NCI-H2171 (cell line): Measurements from ENCODE around the gene PREP.
"Not testable (repeated sequence)": the region's sequence is repeated elsewhere in the genome, so short reads cannot be mapped to it uniquely, and the experiment has no call there.

ENCODE experiments used
- DNase-seq: peaks from one replicate; lab custom pipeline; 2025; lab: John Stamatoyannopoulos, UW

PREP gene

DNA sequence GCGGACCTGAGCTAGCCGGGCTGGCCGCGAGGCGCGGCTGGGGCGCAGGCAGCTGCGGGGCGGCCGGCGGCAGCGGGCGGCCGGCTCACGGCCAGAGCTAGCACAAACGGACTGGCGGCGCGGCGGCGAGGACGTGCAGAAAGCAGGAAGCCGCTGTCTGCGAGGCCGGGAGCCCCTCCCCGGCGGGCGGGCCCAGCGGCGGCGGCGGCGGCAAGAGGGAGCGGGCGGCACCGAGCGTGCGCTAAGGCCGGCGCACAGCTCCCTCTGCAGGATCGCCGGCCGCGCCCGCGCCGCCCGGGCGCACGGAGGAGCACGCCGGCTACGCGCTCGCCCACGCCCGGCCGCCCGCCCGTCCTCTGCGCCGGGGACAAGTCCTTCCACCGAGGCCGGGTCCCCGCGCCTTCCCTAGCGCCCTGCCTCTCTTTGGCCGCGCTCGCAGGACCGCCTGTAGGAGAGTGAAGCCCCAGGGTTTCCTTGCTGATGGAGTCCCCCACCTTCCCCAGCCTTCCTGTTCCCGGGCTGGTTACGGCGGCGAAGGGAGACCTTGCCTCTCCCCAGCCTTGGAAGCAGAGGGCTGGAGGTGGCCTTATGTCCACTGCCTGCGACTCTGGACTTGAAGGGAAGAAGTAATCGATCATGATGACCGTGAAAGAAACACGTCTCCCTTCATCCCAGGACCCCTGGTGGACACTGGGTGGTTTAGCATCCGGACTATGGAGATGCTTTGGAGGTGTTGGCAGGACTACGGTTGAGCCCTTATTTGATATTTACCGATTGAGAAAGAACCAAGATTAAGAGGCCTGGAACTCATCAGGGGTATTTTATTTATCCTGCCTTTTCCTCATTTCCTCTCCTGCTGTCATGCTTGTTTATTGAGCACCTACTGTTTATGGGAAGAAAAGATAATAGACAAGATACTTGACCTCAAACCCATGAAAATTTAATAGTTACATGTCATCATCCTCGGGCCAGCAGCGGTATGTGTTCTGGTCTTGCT, at the start of gene PREP:
PREP (minus strand) TSS at position 144 of the 997 bp plus-strand sequence. CDS start 191 bp downstream, outside the sequence.
- DNase-seq, result peak; percentile 74

DNA sequence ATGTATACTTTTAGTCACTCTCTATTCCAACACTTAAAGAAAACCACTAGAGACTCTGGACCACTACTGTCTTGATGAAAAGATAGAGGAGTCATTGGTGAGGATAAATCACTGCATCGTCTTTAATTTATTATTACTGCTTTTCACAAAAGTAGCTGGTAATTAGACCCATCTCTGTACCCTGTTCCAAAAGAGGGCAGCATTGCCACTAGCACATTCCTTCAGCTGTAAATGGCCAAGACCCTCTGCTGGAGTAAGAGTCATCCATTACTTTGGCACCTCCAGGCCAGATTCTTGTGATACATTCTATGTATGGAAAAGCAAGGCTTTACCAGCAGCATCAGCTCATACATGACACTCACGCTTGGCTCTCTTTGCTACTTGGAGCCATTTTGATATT, 49.5 kb upstream of the PREP start:
- no peak for DNase-seq

DNA sequence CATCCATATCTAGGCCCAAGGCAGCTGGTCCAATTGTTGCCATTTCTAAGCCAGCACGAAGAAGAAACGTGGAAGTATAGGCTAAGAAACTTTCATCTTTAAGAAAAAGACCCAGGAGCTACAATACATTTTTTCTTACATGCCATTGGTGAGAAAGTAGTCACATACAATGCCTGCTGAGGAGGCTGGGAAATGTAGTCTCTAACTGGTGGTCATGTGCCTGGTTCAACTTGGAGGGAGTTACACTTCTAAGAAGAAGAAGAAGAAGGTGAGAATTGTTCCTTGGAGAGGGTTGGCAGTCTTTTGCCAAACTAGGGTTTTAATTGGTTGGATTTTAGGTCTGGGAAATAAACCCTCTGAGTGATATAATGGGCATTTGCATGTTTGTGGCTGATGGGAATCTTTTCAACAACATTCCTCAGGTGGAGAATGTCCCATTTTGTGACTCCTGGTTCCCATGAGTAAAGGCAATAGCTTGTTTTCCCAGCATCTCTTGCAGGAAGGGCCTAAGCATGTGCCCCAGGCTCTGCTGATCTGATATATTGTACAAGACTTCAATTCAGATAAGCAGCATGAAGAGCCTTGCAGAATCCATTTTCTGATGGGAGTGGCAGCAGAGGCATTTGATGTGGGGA, 47.0 kb upstream of the PREP start:
- DNase-seq, result no peak

DNA sequence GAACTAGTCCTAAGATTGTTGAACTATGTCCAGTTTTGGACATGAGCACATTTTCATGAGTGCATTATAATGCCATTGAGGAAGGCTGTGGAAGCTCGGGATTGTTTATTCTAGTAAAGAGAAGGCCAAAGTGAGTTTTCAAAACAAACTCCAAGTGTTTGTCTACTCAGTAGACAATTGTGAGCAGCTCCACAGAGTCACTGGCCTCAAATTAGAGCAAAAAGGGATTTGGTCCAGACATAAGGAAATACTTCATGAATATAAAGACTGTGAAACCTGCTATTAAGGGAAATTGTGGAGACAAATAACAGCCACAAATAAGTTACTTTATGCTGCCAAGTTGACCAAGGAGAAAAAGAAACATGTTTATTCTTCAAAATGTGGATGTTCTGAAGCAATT, 42.6 kb upstream of the PREP start:
- no peak for DNase-seq

DNA sequence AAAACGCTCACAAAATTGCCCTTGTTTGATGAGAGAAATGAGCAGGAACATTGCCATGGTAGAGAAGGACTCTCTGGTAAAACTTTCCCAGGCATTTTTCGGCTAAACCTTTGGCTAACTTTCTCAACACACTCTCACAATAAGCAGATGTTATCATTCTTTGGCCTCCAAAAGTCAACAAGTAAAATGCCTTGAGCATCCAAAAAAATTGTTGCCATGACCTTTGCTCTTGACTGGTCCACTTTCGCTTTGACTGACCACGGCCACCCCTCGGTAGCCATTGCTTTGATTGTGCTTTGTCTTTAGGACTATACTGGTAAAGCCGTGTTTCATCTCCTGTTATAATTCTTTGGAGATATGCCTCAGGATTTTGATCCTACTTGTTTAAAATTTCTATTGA, 41.1 kb upstream of the PREP start:
- DNase-seq, result no peak

DNA sequence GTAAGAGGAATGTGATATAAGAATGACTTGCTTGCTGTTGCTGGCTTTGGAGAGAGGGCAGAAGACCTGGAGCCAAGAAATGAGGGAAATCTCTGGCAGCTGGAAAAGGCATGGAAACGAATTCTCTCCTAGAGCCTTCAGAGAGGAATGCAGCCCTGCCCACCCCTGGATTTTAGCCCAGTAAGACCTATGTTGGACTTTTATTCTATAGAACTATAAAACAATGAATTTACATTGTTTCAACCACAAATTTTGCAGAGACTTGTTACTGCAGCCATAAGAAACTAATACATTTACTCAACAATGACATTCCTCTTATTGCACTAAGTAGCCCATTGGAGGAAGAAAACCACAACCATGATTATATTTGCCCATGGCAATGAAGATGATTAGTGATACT, 39.5 kb upstream of the PREP start:
- no peak for DNase-seq

DNA sequence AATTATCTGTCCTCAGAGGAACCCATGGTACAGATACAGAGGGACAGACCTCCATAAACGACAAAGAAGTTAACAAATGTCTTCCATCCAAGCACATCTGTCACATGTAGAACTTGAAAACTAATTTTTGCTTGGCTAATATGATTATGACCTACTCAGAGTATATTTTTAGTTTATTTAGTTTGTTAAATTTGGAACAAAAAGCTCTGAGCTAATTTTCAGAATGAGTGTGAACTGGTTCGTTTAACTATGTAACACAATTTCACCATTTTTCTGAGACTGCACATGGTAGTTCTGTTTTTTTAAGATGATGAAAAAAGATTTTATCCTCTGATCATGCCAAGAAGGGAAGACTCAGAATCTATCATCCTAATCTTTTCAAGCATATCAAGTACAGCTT, 34.4 kb upstream of the PREP start:
- no peak for DNase-seq

DNA sequence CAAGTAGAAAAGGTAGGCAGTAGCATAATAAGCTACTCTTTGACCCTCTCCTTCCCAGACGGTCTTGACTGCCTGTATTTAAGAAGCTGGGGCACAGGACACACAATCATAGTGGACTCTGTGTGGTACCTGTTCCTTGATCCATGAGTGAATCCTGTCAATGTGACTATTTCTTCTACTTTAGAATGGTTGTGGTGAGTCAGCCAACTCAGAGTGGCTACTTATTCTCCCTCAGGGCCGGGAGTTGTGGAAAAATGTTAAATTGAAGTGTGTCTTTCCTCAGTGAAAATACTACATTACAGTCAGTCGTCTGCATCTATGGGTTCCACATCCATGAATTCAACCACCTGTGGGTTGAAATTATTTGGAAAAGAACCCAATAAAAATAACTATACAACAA, 30.8 kb upstream of the PREP start:
- DNase-seq, result no peak

DNA sequence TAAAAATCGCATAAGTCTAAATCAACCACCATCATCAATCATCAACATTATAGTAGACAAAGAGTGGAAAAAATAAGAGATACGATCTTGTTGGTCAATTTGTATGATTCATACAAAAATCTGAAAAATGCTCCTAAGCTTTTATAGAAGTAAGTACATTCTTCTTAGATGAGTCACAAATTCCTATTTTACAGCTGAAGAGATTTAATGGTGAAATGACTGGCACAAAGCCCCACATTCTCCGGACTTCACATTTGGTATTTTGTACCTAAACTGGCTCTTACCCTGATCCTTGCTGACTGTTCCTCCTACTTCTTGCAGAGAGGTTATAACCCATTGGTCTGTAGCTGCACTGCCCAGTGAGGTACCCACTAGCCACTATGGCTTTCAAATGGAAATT, 29.9 kb upstream of the PREP start:
- DNase-seq, result no peak

DNA sequence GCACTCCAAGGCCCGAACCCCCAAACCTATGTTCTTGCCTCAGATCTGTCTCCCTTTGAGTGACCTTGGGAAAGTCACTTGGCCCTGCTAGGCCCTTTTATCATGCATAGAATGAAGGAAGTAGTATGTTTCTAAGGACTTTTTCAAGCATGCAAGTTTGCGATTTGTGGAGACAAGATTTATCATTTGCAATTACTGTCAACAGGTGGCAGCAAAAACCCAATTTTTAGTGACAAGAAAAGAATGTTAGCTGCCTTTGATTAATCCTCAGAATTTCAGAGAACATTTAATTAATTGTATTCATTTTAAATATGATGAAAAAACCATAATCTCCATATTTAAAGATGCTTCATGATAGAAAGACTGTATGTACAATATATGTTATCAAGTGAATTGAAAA, 28.3 kb upstream of the PREP start:
- DNase-seq, result peak; percentile 31

DNA sequence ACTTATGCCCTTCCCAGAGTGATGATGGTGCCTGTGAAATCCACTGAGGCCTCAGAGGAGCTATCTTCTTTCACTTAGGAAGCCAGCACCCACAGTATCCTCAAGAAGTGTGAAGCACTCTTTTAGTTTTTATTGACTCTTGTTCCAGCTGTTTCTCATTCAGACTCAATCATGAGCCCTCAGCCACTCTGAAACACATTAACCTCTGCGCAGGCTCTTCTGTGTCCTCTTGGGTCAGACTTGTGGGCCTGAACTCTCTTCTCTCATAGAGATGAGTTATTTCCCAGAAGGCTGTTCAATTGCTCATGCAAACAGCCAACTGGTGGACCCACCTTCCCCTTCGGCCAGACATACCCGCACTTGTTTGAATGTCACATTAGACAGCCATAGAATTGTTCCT, 27.8 kb upstream of the PREP start:
- DNase-seq, result no peak

DNA sequence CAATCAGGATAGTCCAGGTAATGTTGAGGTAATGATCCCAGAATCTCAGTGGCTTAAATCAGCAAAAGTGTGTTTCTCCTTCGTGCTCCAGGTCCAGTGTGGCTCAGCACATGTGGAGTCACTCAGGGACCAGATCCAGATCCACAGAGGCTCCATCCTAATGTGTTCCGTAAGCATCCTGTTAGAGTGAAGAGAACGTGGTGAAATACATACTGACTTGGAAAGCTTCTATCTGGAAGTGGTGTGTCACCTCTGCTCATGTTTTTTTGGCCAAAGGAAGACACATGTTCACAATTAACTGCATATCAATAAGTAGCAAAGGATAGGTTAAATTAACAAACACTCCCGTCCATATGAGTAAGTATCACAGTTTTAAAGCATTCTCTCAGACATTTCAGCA, 26.8 kb upstream of the PREP start:
- no peak for DNase-seq

DNA sequence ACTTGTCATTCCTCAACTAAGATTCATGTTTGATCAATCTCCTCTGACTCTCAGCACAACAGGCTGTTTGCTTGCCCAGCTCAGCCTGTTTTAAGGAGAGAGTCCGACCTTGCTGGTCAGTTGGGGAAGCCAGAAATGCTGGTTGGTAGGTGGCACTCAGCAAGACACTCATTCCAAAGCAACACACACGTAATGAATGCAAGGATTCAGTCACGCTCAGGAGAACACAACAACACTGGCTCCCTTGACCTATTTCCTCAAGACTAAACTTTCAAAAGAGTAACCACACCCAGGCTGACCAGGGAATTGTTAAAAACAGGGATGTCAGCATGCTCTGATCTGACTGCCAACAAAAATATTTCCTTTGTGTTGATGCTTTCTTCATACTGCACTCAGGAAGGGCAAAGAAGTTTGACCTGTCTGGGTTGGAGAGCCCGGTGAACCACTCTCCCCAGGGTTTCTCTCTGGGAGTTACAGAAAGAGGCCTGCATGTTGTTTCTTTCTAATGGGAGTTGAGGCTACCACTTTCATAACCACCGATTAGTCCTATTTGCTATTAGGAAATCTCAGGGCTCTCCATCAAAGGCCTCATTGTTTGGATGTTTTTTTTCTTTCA, 25.6 kb upstream of the PREP start:
- no peak for DNase-seq

DNA sequence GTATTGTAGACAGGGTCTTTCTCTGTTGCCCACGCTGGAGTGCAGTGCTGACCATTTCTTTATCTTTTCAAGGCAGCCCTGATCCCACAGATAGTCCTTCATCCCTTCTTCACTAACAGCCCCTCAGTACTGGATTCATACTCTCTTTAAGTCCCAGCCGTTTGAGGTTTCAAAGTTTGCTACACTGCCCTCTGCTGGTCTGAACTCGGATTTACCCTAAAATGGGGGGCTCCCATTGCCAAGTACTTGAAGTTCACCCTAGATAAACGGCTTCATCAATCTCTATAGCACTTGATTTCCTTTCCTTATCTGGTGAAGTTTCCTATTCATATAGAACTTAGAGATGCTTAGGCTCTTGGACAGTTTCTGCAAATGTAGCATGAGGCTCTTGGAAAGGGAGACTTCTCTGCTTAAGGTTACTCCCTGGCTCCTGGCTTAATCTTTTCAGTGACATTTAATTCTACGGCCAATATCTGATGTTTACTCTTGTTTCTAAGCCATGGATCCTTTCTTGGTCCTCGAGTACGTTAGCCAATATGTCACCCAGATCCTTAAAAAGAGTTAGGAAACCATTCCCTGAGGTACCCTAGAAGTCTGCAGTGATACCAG, 21.4 kb upstream of the PREP start:
- DNase-seq, result no peak

DNA sequence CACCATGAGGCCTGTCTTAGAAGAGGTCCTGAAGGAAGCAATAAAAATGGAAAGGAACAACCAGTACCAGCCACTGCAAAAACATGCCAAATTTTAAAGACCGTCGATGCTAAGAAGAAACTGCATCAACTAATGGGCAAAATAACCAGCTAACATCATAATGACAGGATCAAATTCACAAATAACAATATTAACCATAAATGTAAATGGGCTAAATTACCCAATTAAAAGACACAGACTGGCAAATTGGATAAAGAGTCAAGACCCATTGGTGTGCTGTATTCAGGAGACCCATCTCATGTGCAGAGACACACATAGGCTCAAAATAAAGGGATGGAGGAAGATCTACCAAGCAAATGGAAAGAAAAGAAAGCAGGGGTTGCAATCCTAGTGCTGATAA, 14.1 kb upstream of the PREP start:
- not testable (repeated sequence) for DNase-seq

DNA sequence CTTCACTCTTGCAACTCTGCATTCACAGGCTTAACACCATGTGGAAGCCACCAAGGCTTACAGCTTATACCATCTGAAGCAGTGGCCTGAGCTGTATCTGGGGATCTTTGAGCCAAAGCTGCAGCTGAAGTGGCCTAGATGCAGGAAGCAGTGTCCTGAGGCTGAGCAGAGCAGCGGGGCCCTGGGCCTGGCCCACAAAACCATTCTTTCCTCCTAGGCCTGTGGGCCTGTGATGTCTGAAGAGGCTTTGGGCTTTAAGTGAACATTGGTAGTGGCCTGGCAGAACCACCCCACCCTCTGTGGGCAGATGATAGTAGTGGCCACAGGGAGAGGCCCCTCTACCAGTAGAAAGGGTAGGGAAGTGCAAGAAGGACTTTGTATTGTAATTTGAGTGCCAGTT, 6.9 kb upstream of the PREP start:
- no peak for DNase-seq

DNA sequence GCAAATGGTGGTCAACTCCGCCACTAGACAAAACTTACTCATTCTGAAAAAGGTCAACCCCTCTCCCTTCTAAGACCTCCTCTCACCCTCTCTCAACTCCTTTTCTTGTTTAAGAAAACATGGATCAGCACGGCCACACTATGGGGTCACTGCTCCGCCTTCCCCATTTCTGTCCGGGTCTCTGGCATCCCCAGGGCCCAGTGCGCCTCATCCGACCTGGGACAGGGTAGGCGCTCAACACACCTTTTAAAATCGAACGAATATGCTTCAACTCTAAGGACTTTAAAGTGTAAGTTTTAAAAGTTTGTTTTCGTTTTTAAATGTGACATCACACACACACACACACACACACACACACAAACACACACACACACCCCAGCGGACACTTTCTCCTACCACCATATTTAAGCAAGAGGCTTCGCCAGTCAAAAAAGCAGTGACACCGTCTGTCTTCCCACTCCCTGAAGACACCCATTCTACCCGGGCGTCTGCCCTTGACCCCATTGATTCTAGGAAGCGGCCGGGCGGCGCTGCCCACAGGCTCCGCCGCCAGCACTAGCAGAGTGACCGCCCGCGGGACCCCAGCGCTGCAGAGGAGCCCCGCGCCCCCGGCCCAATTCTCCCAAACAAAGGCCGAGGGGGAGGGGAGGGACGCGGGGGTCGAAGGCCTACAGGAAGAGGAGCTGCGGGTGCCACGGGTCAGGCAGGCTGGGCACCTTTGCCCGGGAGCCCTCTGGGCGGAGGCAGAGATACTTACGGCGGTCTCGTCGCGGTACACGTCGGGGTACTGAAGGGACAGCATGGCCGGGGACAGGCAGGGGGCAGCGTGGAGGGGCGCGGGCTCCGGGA, 568 bp downstream of the PREP start:
- peak; percentile 48 for DNase-seq

DNA sequence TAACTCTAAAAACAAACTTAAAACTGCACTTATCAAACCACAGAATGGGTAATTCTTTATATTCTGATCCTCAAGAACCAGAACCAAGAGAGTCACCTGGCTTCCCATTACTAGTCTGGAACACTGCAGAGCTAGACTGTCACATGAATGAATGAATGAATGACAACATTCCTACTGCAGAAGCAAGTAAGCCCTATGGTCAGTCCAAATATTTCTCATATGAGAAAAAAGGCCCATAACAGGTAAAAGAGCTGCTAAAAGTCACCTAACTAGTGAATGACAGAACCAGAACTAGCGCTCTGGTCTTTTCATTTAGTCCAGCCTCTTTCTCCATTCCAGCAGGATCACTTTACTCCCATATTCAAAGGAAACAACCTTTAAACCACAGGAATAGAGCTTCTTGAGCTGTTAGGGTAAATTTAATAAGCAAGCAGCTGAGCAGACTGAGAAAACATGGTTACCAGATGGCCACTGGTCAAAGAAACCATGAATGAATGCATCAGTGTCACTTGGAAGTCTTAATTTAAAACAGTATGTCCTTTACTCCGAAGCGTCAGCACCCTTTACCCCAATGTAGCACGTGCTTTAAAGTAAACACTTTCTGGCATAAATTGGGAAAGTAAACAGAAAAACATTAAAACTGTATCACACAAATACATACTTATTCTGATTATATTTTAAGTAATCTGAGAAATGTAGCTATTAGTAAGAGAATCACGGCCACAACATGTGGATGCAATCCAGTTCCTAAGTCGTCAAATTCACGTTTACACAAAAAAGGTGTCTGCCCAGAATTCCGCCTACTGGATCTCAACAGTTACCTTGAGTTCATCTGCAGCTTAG, 1.4 kb downstream of the PREP start:
- no peak for DNase-seq

DNA sequence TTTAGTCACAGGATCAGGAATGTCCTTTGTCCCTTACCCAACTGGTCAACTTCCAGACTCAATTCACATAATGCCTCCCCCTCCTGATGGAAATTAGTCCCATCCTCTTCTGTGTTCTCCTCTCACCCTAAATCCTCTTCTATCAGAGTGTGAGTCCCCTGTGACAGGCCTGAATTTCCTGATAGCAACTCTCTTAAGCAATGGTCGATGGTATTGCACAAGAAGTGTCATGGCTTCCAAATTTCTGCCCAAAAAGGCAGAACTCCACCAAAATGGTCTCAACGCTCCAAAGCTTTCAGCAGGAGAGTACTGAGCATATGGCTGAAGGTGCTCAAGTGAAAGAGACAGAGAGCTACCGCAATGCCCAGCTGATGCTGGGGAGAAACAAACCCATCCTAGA, 2.4 kb downstream of the PREP start:
- DNase-seq, result no peak

DNA sequence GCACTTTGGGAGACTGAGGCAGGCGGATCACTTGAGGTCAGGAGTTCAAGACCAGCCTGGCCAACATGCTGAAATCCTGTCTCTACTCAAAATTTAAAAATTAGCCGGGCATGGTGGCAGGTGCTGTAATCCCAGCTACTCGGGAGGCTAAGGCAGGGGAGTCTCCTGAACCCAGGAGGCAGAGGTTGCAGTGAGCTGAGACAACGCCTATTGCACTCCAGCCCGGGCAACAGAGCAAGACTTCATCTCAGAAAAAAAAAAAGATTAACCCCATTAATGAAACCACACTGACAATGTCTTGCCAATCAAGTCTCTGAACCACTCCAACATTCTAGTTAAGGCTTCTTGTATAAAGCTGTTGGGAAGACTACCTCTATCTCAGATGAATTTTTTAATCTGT, 4.0 kb downstream of the PREP start:
- DNase-seq, result no peak

DNA sequence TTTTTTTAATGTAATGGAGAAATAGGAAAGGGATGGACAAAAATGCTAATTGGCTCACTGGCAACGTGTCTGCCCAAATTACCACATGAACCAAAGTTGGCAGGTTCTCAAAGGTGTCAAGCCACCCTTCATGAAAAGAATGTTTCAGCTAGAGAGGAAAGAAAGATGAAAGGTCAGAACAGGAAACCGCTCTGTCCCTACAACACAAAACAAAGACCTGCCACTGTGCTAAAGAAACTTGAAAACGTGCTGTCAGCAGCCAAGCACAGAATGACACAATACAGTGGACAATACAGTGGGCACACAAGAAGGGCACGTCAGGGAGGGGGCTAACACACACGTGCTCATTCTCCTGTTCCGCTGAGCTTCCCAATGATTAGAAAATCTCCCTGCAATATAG, 4.9 kb downstream of the PREP start:
- DNase-seq, result no peak
